SW 1271 (cell line): ENCODE results near the gene SDHD.
"Not testable (repeated sequence)": the region's sequence is repeated elsewhere in the genome, so short reads cannot be mapped to it uniquely, and the experiment has no call there.

Source experiments
- DNase-seq, 2 experiments: peaks; one replicate each; lab custom pipeline; 2025; lab: John Stamatoyannopoulos, UW

The SDHD gene

GRCh38 chr11:112086422-112087191 lies at the start of gene SDHD, which contains the start of gene TIMM8B:
SDHD (plus strand) TSS chr11:112086873; CDS start chr11:112086908, 35 bp downstream.
TIMM8B (minus strand) TSS chr11:112086756; CDS start chr11:112086723, 33 bp downstream.
- DNase-seq = peak; percentile 96 to 100

- no peak for DNase-seq
These were observed 49.1 kb upstream of the SDHD start for GRCh38 chr11:112037527-112037926.

GRCh38 chr11:112042161-112042960 lies 44.3 kb upstream of the SDHD start:
- DNase-seq = peak in 1 of 2 experiments; percentile 28

DNA sequence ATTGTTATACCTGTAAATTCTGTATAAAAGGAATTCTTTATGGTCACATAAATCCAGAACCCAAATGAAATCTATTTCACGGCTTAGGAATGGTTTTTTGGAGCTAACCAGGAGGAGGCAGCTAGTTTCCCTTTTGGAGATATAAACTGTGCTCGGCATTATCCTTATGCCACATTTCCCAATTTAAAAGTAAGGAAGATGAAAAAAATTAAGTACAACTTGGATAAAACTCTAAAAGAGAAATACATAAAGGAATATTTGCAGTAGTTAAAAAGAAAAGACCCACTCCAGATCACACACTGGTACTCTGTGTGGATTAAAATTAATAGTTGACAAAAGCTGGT lies 43.7 kb upstream of the SDHD start:
- no peak for DNase-seq

DNA sequence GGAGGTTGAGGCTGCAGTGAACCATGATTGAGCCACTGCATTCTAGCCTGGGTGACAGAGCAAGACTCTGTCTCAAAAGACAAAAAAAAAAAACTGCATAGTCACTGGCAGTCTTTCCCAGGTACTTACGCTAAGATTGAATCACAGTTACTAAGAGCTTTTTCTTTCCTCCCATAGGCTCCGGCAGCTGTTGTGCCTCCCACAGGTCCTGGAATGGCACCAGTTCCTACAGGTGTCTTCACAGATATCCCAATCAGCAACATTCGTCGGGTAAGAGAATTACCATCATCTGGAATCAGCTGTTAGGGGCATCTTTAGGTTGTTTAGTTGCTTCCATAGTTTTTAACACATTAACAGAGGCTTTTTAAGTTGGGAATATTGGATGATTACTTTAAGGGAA lies 41.7 kb upstream of the SDHD start:
- DNase-seq = no peak

- not testable (repeated sequence) for DNase-seq
These were observed 40.0 kb upstream of the SDHD start for GRCh38 chr11:112046647-112047046.

DNA sequence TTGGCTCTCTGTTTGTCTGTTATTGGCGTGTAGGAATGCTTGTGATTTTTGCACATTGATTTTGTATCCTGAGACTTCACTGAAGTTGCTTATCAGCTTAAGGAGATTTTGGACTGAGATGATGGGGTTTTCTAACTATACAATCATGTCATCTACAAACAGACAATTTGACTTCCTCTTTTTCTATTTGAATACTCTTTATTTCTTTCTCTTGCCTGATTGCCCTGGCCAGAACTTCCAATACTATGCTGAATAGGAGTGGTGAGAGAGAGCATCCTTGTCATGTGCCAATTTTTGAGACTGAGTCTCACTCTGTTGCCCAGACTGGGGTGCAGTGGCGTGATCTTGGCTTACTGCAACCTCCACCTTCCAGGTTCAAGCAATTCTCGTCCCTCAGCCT lies 38.4 kb upstream of the SDHD start:
- DNase-seq = not testable (repeated sequence)

GRCh38 chr11:112049777-112050176 lies 36.9 kb upstream of the SDHD start:
- DNase-seq = no peak

GRCh38 chr11:112050721-112051120 lies 36.0 kb upstream of the SDHD start:
- DNase-seq = no peak

GRCh38 chr11:112051768-112052167 lies 34.9 kb upstream of the SDHD start:
- no peak for DNase-seq

GRCh38 chr11:112057170-112057569 lies 29.5 kb upstream of the SDHD start:
- DNase-seq = no peak

DNA sequence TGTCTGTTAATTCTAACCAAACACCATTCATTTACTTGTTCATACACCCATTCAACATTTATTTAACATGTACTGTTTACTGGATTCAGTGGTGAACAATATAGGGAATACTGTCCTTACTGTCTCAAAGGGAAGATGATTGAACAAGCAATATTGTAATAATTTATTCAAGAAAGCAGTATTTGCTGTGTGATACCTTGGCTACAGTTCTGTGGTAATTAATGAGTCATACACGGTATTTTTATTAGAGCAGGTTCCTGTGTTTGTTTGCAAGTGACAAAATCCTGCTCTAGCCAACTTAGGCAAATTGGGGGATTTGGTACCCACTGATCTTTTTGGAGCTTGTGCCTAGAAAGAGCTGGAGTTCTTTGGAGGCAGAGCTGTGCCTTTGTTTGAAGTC lies 28.6 kb upstream of the SDHD start:
- no peak for DNase-seq

DNA sequence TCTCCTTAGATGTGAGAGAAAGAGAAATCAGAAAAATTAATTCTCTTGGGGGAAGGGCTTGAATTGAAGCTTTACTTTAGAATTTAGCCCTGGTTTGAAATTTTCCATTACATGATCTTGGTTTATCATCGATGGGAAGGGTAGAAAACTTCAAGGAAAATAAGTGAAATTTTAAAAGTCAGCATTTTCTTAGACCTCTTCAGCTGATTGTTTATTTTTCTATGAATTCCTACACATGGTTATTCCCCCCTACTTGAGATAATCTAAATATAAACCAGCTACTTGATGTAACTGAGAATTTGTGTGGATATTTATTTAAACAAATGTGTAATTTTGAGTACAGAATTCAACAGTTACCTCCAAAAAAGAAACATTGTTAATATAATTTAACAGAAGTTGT lies 23.8 kb upstream of the SDHD start:
- DNase-seq = no peak

GRCh38 chr11:112073941-112074811 lies 12.5 kb upstream of the SDHD start, which contains the start of the genes NKAPD1 and PIH1D2:
NKAPD1 (plus strand) TSS chr11:112074299; CDS start chr11:112075575, 1,276 bp downstream.
PIH1D2 (minus strand) TSS chr11:112074017; CDS start chr11:112073174, 843 bp downstream.
- peak; percentile 91 to 99 for DNase-seq

DNA sequence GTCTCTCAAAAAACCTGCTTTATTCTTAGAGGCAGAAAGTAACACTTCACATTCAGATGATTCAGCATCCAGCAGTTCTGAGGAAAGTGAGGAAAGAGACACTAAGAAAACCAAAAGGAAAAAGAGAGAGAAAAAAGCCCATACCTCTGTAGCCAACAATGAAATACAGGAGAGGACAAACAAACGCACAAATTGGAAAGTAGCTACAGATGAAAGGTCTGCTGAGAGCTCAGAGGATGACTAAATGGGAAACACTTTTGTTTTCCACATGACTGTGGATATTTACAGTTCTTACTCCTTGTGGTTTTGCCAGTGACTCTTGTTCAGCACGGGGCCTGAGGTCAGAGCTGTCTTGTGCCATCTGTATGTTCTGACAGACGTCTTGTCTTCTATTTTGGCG lies 3.9 kb upstream of the SDHD start:
- no peak for DNase-seq

- peak in 1 of 2 experiments; percentile 62 for DNase-seq
These were observed 751 bp upstream of the SDHD start for GRCh38 chr11:112085822-112086421.

- no peak for DNase-seq
These were observed 539 bp downstream of the SDHD start for GRCh38 chr11:112087212-112087611.

DNA sequence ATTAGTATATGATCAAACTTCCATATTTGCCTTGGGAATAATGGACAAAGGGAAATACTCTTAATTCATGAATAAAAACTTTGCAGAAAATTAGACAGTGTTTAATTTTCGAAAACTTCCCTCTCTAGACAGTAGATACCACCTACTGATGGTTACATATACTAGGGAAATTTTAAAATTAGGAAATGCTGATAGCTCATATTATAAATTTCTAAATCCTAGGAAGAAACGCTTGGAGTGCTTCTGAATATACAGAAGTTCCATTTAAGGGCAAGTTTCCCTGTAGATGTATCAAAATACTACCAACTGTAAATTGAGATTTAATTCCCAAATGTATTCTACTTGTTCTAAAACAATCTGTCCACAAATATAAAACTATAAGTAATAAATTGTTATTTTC lies 8.6 kb downstream of the SDHD start:
- DNase-seq = not testable (repeated sequence)

DNA sequence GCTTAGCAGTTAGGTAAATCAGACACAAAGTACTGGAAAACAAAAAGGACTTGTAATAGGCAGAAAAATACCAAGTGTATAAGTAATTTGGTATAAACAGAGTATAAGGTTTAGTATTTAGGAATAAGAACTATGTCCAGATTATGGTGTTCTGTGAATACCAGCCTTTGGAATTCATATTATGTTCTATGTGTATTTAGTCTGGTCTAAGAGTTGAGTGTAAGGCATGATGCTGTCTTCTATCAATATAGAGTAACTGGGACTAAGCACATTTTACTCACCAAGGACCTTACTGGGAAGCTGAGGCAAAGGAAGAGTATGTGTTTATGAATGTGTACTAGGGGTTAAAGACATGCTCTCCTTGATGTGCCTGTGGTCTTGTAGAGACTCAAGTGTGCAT lies 9.5 kb downstream of the SDHD start:
- DNase-seq = no peak

- no peak for DNase-seq
These were observed 11.3 kb downstream of the SDHD start for GRCh38 chr11:112097734-112098528.

DNA sequence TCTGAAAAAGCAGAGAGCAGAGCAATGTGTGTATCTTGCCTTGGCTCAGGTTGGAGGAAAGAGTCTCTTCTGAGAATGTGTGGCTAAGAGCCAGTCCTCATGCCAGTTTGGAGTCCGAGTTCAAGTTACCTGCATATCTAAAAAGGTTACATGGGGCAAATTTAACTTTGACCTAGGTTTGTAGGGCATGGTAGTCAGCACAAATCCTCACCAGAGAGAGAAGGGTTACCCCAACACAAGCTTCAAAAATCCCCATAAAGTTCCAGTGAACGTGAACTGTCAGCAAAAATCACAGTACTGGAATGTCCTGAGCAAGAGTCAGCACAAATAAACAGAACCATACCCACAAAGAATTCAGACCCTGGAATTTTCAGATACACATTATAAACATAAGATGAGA lies 13.8 kb downstream of the SDHD start:
- DNase-seq = no peak
